ENCODE measurements around the gene DKC1.

The DKC1 gene

GRCh38 chrX:154800478-154801210 lies 38.0 kb downstream of the DKC1 start:
- H3K14ac ChIP-seq (ENCODE audit: low read length) = no peak overlapping the region
- H4K8ac ChIP-seq (ENCODE audit: low read depth, low read length) = no peak overlapping the region
- no peaks in the 10 kb centered on the region for H3K9me3 ChIP-seq (ENCODE audit: insufficient read depth, low read depth, low read length)
- H3K23ac ChIP-seq (ENCODE audit: low read length) = no peak overlapping the region
- no peaks in the 10 kb centered on the region for H3K36me3 ChIP-seq (ENCODE audit: control insufficient read depth in 1 of 2, insufficient read depth in 2 of 2, low read length in 2 of 2)
- peaks cover 3% of the 10 kb centered on the region for H3K79me2 ChIP-seq (ENCODE audit: control insufficient read depth, insufficient read depth, low read length, poor library complexity)
- no peak overlapping the region for H2BK12ac ChIP-seq (ENCODE audit: low read length)
- no peak overlapping the region for H3K27ac ChIP-seq (ENCODE audit: low read depth, low read length)
- H3K4me2 ChIP-seq (ENCODE audit: low read length) = no peak overlapping the region
- peaks cover 2 to 6% of the 10 kb centered on the region in 2 experiments for H3K4me1 ChIP-seq (ENCODE audit: control insufficient read depth in 1 of 2, insufficient read depth in 2 of 2, low read length in 2 of 2)
- H4K91ac ChIP-seq (ENCODE audit: low read depth, low read length) = no peak overlapping the region
- WGBS (ENCODE audit: extremely low coverage, insufficient coverage, insufficient read length) = no CpG with 5 or more reads among the region's 8 CpGs
- no peak overlapping the region for H2BK120ac ChIP-seq (ENCODE audit: insufficient read depth, low read length, poor library complexity)
- H2BK5ac ChIP-seq (ENCODE audit: low read depth, low read length, poor library complexity) = no peak overlapping the region
- no peak overlapping the region for H3K18ac ChIP-seq (ENCODE audit: low read length)
- H3K9ac ChIP-seq (ENCODE audit: low read length) = no peak overlapping the region
- no peak overlapping the region for H3K4ac ChIP-seq (ENCODE audit: low read depth, low read length)
- DNase-seq = no peak
- peaks cover 8% of the 10 kb centered on the region for H3K79me1 ChIP-seq (ENCODE audit: low read length)
- H2AK5ac ChIP-seq (ENCODE audit: low read length) = no peak overlapping the region
- no peak overlapping the region for H4K12ac ChIP-seq (ENCODE audit: low read depth, low read length)
- H3K4me3 ChIP-seq (ENCODE audit: low read depth, low read length) = no peak overlapping the region
- no peak overlapping the region for H2AFZ ChIP-seq (ENCODE audit: insufficient read depth, low read length, poor library complexity)
- no peaks in the 10 kb centered on the region for H3K27me3 ChIP-seq (ENCODE audit: insufficient read depth, low read length)

- no peak overlapping the region for H2AK5ac ChIP-seq (ENCODE audit: low read length)
These were observed 40.3 kb downstream of the DKC1 start for GRCh38 chrX:154802947-154803346.

GRCh38 chrX:154804261-154804956 lies 41.7 kb downstream of the DKC1 start:
- Histone ChIP-seq H3K4me1 (ENCODE audit: control insufficient read depth in 1 of 2, insufficient read depth in 2 of 2, low read length in 2 of 2) (peaks cover 2 to 4% of the 10 kb centered on the region in 2 experiments), H4K8ac (ENCODE audit: low read depth, low read length) (no peak overlapping the region), H3K14ac (ENCODE audit: low read length) (no peak overlapping the region), H3K27me3 (ENCODE audit: insufficient read depth, low read length) (no peaks in the 10 kb centered on the region), H3K9me3 (ENCODE audit: insufficient read depth, low read depth, low read length) (no peaks in the 10 kb centered on the region), H2BK5ac (ENCODE audit: low read depth, low read length, poor library complexity) (peak overlapping the region; percentile 53), H2AFZ (ENCODE audit: insufficient read depth, low read length, poor library complexity) (no peak overlapping the region), H4K91ac (ENCODE audit: low read depth, low read length) (peak overlapping the region; percentile 32), H3K4me2 (ENCODE audit: low read length) (peak overlapping the region; percentile 86), H4K12ac (ENCODE audit: low read depth, low read length) (no peak overlapping the region), H3K9ac (ENCODE audit: low read length) (peak overlapping the region; percentile 76), H3K23ac (ENCODE audit: low read length) (no peak overlapping the region), H3K4me3 (ENCODE audit: low read depth, low read length) (no peak overlapping the region), H3K79me2 (ENCODE audit: control insufficient read depth, insufficient read depth, low read length, poor library complexity) (peaks cover 3% of the 10 kb centered on the region), H2BK12ac (ENCODE audit: low read length) (no peak overlapping the region), H2BK120ac (ENCODE audit: insufficient read depth, low read length, poor library complexity) (no peak overlapping the region), H3K79me1 (ENCODE audit: low read length) (peaks cover 8% of the 10 kb centered on the region), H3K27ac (ENCODE audit: low read depth, low read length) (peak overlapping the region; percentile 84), H2AK5ac (ENCODE audit: low read length) (no peak overlapping the region), H3K36me3 (ENCODE audit: control insufficient read depth in 1 of 2, insufficient read depth in 2 of 2, low read length in 2 of 2) (no peaks in the 10 kb centered on the region), H3K4ac (ENCODE audit: low read depth, low read length) (no peak overlapping the region), H3K18ac (ENCODE audit: low read length) (no peak overlapping the region)
- peak; percentile 8 to 52 for DNase-seq
- no CpG with 5 or more reads among the region's 7 CpGs for WGBS (ENCODE audit: extremely low coverage, insufficient coverage, insufficient read length)

More at GRCh38 chrX:154802947-154803346, 40.3 kb downstream of the DKC1 start:
- H4K91ac ChIP-seq (ENCODE audit: low read depth, low read length) = no peak overlapping the region
- H3K4me2 ChIP-seq (ENCODE audit: low read length) = no peak overlapping the region
- H2BK120ac ChIP-seq (ENCODE audit: insufficient read depth, low read length, poor library complexity) = no peak overlapping the region
- peaks cover 2 to 6% of the 10 kb centered on the region in 2 experiments for H3K4me1 ChIP-seq (ENCODE audit: control insufficient read depth in 1 of 2, insufficient read depth in 2 of 2, low read length in 2 of 2)
- H3K79me2 ChIP-seq (ENCODE audit: control insufficient read depth, insufficient read depth, low read length, poor library complexity) = peaks cover 3% of the 10 kb centered on the region
- no peak overlapping the region for H4K8ac ChIP-seq (ENCODE audit: low read depth, low read length)
- no peak overlapping the region for H3K27ac ChIP-seq (ENCODE audit: low read depth, low read length)
- peaks cover 8% of the 10 kb centered on the region for H3K79me1 ChIP-seq (ENCODE audit: low read length)
- no CpG with 5 or more reads among the region's 2 CpGs for WGBS (ENCODE audit: extremely low coverage, insufficient coverage, insufficient read length)
- H3K4me3 ChIP-seq (ENCODE audit: low read depth, low read length) = no peak overlapping the region
- H2BK5ac ChIP-seq (ENCODE audit: low read depth, low read length, poor library complexity) = no peak overlapping the region
- H2BK12ac ChIP-seq (ENCODE audit: low read length) = no peak overlapping the region
- H3K14ac ChIP-seq (ENCODE audit: low read length) = no peak overlapping the region
- H3K27me3 ChIP-seq (ENCODE audit: insufficient read depth, low read length) = no peaks in the 10 kb centered on the region
- no peak overlapping the region for H3K9ac ChIP-seq (ENCODE audit: low read length)
- no peak for DNase-seq
- H3K36me3 ChIP-seq (ENCODE audit: control insufficient read depth in 1 of 2, insufficient read depth in 2 of 2, low read length in 2 of 2) = no peaks in the 10 kb centered on the region
- H4K12ac ChIP-seq (ENCODE audit: low read depth, low read length) = no peak overlapping the region
- no peak overlapping the region for H3K23ac ChIP-seq (ENCODE audit: low read length)
- H2AFZ ChIP-seq (ENCODE audit: insufficient read depth, low read length, poor library complexity) = no peak overlapping the region
- H3K4ac ChIP-seq (ENCODE audit: low read depth, low read length) = no peak overlapping the region
- H3K9me3 ChIP-seq (ENCODE audit: insufficient read depth, low read depth, low read length) = no peaks in the 10 kb centered on the region
- no peak overlapping the region for H3K18ac ChIP-seq (ENCODE audit: low read length)

DNA sequence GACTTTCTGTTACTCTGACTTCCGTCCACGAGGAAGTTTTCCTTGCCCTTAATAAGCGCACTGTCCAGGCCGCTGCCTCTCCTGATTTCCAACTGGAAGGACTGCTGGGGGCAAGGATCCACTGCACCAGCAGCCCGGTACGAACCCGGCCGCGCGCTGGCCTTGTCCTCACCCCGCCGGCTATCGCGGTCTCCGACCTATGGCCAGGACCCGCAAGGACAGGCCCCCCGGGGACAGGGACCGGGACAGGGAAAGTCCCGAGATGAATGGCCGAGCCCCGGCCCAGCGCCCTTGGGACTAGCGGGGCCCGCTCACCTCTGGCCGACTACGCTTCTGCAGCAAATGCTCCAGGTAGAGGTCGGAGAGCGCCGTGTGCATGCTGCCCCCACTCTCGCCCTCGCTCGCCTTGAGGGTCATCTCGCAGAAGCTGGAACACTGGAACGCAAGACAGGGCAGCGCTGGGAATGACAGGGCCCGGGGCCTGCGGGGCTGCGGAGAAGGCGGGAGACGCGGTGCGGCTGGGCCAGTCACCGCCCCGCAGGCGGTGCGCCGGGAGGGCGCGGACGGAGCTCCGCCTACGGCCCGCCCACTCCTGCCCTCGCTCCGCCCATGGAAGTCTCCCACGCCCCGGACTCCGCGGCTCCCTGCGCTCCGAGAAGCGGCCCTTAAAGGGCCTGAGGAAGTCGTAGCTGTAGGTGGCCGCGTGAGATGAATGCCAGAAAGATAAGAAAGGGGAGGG lies 42.5 kb downstream of the DKC1 start, which contains the start of gene MPP1:
Gene MPP1 (minus strand): TSS at position 529 of the 739 bp plus-strand sequence. CDS start 112 bp downstream, at position 417.
- no peak within 1 kb of the TSS for H3K18ac ChIP-seq (ENCODE audit: low read length)
- peak; percentile 76 to 82 for DNase-seq
- no peaks in the 10 kb centered on the region for H3K36me3 ChIP-seq (ENCODE audit: control insufficient read depth in 1 of 2, insufficient read depth in 2 of 2, low read length in 2 of 2)
- H3K27me3 ChIP-seq (ENCODE audit: insufficient read depth, low read length) = no peaks in the 10 kb centered on the region
- H3K9me3 ChIP-seq (ENCODE audit: insufficient read depth, low read depth, low read length) = no peaks in the 10 kb centered on the region
- peak within 1 kb of the TSS; percentile 58 for H2BK120ac ChIP-seq (ENCODE audit: insufficient read depth, low read length, poor library complexity)
- WGBS (ENCODE audit: extremely low coverage, insufficient coverage, insufficient read length) = no CpG with 5 or more reads among the region's 65 CpGs
- H4K8ac ChIP-seq (ENCODE audit: low read depth, low read length) = peak within 1 kb of the TSS; percentile 61
- no peak within 1 kb of the TSS for H3K4ac ChIP-seq (ENCODE audit: low read depth, low read length)
- peak within 1 kb of the TSS; percentile 86 for H3K4me2 ChIP-seq (ENCODE audit: low read length)
- H2BK5ac ChIP-seq (ENCODE audit: low read depth, low read length, poor library complexity) = peak within 1 kb of the TSS; percentile 64
- no peak within 1 kb of the TSS for H3K23ac ChIP-seq (ENCODE audit: low read length)
- peak within 1 kb of the TSS; percentile 84 for H3K27ac ChIP-seq (ENCODE audit: low read depth, low read length)
- H4K12ac ChIP-seq (ENCODE audit: low read depth, low read length) = peak within 1 kb of the TSS; percentile 43
- H3K9ac ChIP-seq (ENCODE audit: low read length) = peak within 1 kb of the TSS; percentile 76
- H3K14ac ChIP-seq (ENCODE audit: low read length) = peak within 1 kb of the TSS; percentile 70
- H3K4me3 ChIP-seq (ENCODE audit: low read depth, low read length) = peak within 1 kb of the TSS; percentile 83
- peak within 1 kb of the TSS; percentile 65 for H4K91ac ChIP-seq (ENCODE audit: low read depth, low read length)
- H3K79me2 ChIP-seq (ENCODE audit: control insufficient read depth, insufficient read depth, low read length, poor library complexity) = peaks cover 3% of the 10 kb centered on the region
- peaks cover 8% of the 10 kb centered on the region for H3K79me1 ChIP-seq (ENCODE audit: low read length)
- peak within 1 kb of the TSS; percentile 89 for H2BK12ac ChIP-seq (ENCODE audit: low read length)
- H2AFZ ChIP-seq (ENCODE audit: insufficient read depth, low read length, poor library complexity) = peak within 1 kb of the TSS; percentile 75
- H3K4me1 ChIP-seq (ENCODE audit: control insufficient read depth in 1 of 2, insufficient read depth in 2 of 2, low read length in 2 of 2) = peaks cover 2 to 4% of the 10 kb centered on the region in 2 experiments
- no peak within 1 kb of the TSS for H2AK5ac ChIP-seq (ENCODE audit: low read length)
